ENCODE data around the gene CCDC71L.

DNA sequence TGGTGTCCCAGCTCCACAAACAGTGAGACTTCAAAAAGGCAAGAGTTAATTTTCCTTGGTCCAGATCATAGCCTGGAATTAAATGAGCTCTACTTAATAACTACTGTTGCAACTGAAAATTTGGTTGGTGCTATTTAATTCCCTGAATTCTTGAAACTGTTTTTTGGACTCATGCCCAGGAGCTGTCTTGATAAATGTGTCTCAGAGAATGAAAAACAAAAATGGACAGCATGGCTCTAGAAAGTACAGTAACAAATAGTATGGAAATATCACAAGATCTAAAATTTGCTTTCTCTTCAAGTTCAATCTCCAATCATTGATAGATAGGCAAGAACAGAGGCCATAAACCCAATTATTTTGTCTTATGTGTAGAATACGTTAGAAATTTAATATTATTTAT, 42.5 kb downstream of the CCDC71L start:
- TF ChIP-seq CTCF (IDR thresholded peaks at IDR 0.05; ENCODE audit: insufficient read depth, low read length, poor library complexity, severe bottlenecking) (no peak), EZH2phosphoT487 (conservative IDR thresholded peaks at IDR 0.05; ENCODE audit: low read length) (no peak)
